ENCODE data around the gene ISL2. TPM values are rescaled to one million over a fixed set of nuclear protein-coding genes. Genes with fewer than 3 reads are reported as not detected.
"Not testable (repeated sequence)": the region's sequence is repeated elsewhere in the genome, so short reads cannot be mapped to it uniquely, and the experiment has no call there.

The ISL2 gene
- under 1 TPM; 0.13 to 0.35 TPM for total RNA-seq

DNA sequence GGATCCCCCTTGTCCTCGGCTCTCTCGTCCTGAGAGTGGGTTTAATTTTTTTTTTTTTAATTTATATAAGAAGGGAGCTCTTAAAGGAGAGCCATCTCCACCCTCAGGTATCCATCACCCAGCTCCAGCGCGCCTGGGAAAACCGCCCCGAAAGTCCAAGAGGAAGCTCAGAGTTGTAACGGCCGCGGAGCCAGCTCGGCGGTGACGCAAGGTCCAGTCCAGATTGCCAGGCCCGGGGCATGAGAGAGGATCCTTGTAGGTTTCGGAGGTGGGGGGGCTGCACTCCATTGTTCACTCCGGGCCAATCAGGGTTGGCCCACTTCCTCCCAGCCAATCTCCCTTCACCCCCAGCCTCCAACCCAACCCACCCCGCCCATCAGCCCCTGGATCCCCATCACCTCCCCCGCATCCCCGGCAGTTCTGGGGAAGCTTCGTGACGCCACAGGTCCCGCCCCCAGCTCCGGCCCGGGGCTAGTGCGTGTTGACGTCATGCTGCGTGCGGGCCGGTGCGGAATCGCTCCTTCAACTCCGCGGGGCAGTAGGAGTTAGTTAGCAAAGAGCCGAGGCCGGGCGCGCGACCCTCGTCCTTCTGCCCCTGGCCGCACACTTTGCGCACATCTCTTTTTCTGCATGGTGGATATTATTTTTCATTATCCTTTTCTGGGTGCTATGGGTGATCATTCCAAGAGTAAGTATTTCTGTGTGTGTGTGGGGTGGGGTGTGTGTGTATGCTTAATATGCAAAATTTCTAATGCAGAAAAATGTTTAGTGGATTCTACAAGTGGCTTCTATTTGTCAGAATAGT lies at the start of gene ISL2:
Gene ISL2 (plus strand): TSS at position 520 of the 805 bp plus-strand sequence. CDS start 111 bp downstream, at position 631.
- H3K36me3 ChIP-seq = no peaks in the 10 kb centered on the region
- peak within 1 kb of the TSS; percentile 25 for H3K4me3 ChIP-seq
- no peak for TF ChIP-seq CTCF (IDR thresholded peaks at IDR 0.05)
- peak; percentile 78 for DNase-seq
- peaks cover 31% of the 10 kb centered on the region for H3K4me1 ChIP-seq
- H3K27me3 ChIP-seq = peaks cover 77% of the 10 kb centered on the region
- no peaks in the 10 kb centered on the region for H3K9me3 ChIP-seq
- peak within 1 kb of the TSS; percentile 36 to 62 for H3K9ac ChIP-seq (ENCODE audit: low read depth in 2 of 2, low read length in 2 of 2)
- intact Hi-C loops (cut with DNase I) = no loop called here
- H3K27ac ChIP-seq = no peak within 1 kb of the TSS

- DNase-seq = no peak
- Histone ChIP-seq H3K9me3 (no peaks in the 10 kb centered on the region), H3K36me3 (no peaks in the 10 kb centered on the region), H3K4me3 (no peak overlapping the region), H3K4me1 (no peaks in the 10 kb centered on the region), H3K9ac (ENCODE audit: low read depth in 2 of 2, low read length in 2 of 2) (no peak overlapping the region), H3K27ac (no peak overlapping the region), H3K27me3 (no peaks in the 10 kb centered on the region)
- TF ChIP-seq CTCF (IDR thresholded peaks at IDR 0.05) = no peak
- intact Hi-C loops (cut with DNase I) = no loop called here
Observed at GRCh38 chr15:76289582-76289981, 47.0 kb upstream of the ISL2 start.

DNA sequence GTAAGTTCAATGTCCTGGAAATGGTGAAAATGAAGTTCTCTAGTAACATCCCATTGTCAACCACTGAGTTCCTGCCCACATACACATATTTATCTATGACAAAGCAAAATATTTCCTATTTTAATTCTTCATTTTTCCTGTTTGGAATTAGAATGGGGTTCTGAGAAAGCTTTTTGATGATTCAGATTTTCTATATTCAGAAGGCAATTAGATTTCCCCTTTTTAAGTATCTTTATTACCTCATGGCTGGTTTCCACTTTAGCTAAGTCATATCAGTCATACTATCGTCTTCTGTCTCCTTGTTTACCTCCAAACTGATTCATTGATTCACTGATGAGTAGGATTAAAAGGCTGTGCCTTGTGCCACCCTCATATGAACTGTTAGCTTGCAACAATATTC lies 43.2 kb upstream of the ISL2 start:
- no peak for TF ChIP-seq CTCF (IDR thresholded peaks at IDR 0.05)
- no peaks in the 10 kb centered on the region for H3K9me3 ChIP-seq
- H3K27me3 ChIP-seq = no peaks in the 10 kb centered on the region
- no peak overlapping the region for H3K9ac ChIP-seq (ENCODE audit: low read depth in 2 of 2, low read length in 2 of 2)
- intact Hi-C loops (cut with DNase I) = no loop called here
- H3K36me3 ChIP-seq = no peaks in the 10 kb centered on the region
- H3K4me1 ChIP-seq = no peaks in the 10 kb centered on the region
- no peak overlapping the region for H3K4me3 ChIP-seq
- H3K27ac ChIP-seq = no peak overlapping the region
- no peak for DNase-seq

DNA sequence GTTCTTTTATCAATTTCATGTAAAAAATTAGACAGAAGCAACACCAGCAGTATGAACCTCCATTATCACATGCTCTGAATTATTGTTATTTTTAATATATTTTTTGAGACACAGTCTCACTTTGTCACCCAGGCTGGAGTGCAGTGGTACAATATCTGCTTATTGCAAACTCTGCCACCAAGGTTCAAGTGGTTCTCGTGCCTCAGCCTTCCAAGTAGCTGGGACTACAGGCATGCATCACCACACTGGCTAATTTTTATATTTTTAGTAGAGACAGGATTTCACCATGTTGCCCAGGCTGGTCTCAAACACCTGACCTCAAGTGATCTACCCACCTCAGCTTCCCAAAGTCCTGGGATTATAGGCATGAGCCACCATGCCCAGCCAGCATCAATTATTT lies 42.1 kb upstream of the ISL2 start:
- H3K4me3 ChIP-seq; intact Hi-C loops (cut with DNase I); H3K4me1 ChIP-seq; H3K36me3 ChIP-seq; H3K9me3 ChIP-seq; H3K27me3 ChIP-seq; H3K27ac ChIP-seq; H3K9ac ChIP-seq (ENCODE audit: low read depth in 2 of 2, low read length in 2 of 2); DNase-seq: not testable (repeated sequence)

GRCh38 chr15:76296849-76297248 lies 39.7 kb upstream of the ISL2 start:
- no peaks in the 10 kb centered on the region for H3K4me1 ChIP-seq
- no peak overlapping the region for H3K9ac ChIP-seq (ENCODE audit: low read depth in 2 of 2, low read length in 2 of 2)
- no peak for DNase-seq
- H3K9me3 ChIP-seq = no peaks in the 10 kb centered on the region
- no peaks in the 10 kb centered on the region for H3K27me3 ChIP-seq
- no peaks in the 10 kb centered on the region for H3K36me3 ChIP-seq
- intact Hi-C loops (cut with DNase I) = no loop called here
- TF ChIP-seq CTCF (IDR thresholded peaks at IDR 0.05) = no peak
- no peak overlapping the region for H3K4me3 ChIP-seq
- no peak overlapping the region for H3K27ac ChIP-seq

- H3K9me3 ChIP-seq; intact Hi-C loops (cut with DNase I); H3K27me3 ChIP-seq: not testable (repeated sequence)
Observed at GRCh38 chr15:76297951-76298350, 38.6 kb upstream of the ISL2 start.

More at GRCh38 chr15:76297951-76298350, 38.6 kb upstream of the ISL2 start:
- not testable (repeated sequence) for DNase-seq; H3K36me3 ChIP-seq; H3K9ac ChIP-seq (ENCODE audit: low read depth in 2 of 2, low read length in 2 of 2); H3K27ac ChIP-seq; H3K4me3 ChIP-seq; H3K4me1 ChIP-seq
